Measurements from ENCODE around the gene ADGRL1. TPM values are rescaled to one million over a fixed set of nuclear protein-coding genes. Genes with fewer than 3 reads are reported as not detected.
"Not testable (repeated sequence)": the region's sequence is repeated elsewhere in the genome, so short reads cannot be mapped to it uniquely, and the experiment has no call there.

Gene ADGRL1
- total RNA-seq, 1 donor from 2014 or later: 47.9 TPM

GRCh38 chr19:14189415-14189814, 16.6 kb downstream of the ADGRL1 start:
- no peak for DNase-seq

- DNase-seq: not testable (repeated sequence)
These were observed 17.9 kb downstream of the ADGRL1 start for GRCh38 chr19:14188086-14188485.

GRCh38 chr19:14187561-14187960, 18.4 kb downstream of the ADGRL1 start:
- no peak for DNase-seq

- not testable (repeated sequence) for DNase-seq
These were observed 19.3 kb downstream of the ADGRL1 start for GRCh38 chr19:14186684-14187083.

GRCh38 chr19:14185691-14186090, 20.3 kb downstream of the ADGRL1 start:
- not testable (repeated sequence) for DNase-seq

- DNase-seq: no peak
These were observed 20.8 kb downstream of the ADGRL1 start for GRCh38 chr19:14185158-14185557.

- no peak for DNase-seq
These were observed 22.1 kb downstream of the ADGRL1 start for GRCh38 chr19:14183741-14184350.

- DNase-seq: no peak
These were observed 23.5 kb downstream of the ADGRL1 start for GRCh38 chr19:14182476-14182875.

GRCh38 chr19:14181906-14182305, 24.1 kb downstream of the ADGRL1 start:
- no peak for DNase-seq

- DNase-seq: not testable (repeated sequence)
These were observed 24.8 kb downstream of the ADGRL1 start for GRCh38 chr19:14181199-14181598.

GRCh38 chr19:14177496-14178074, 28.4 kb downstream of the ADGRL1 start:
- DNase-seq: no peak

GRCh38 chr19:14175351-14175792, 30.6 kb downstream of the ADGRL1 start:
- DNase-seq: no peak

- no peak for DNase-seq
These were observed 31.1 kb downstream of the ADGRL1 start for GRCh38 chr19:14174883-14175282.

- DNase-seq: no peak
These were observed 37.0 kb downstream of the ADGRL1 start for GRCh38 chr19:14168993-14169392.

GRCh38 chr19:14168259-14168972, 37.6 kb downstream of the ADGRL1 start:
- no peak for DNase-seq

GRCh38 chr19:14167576-14168138, 38.3 kb downstream of the ADGRL1 start:
- DNase-seq: no peak

- DNase-seq: no peak
These were observed 38.9 kb downstream of the ADGRL1 start for GRCh38 chr19:14166999-14167575.

- DNase-seq: no peak
These were observed 39.8 kb downstream of the ADGRL1 start for GRCh38 chr19:14165990-14166830.

- DNase-seq: no peak
These were observed 41.1 kb downstream of the ADGRL1 start for GRCh38 chr19:14164724-14165493.

- no peak for DNase-seq
These were observed 41.9 kb downstream of the ADGRL1 start for GRCh38 chr19:14164082-14164481.

- no peak for DNase-seq
These were observed 43.1 kb downstream of the ADGRL1 start for GRCh38 chr19:14162871-14163297.
